ENCODE measurements around the gene PLXDC1. TPM values are rescaled to one million over a fixed set of nuclear protein-coding genes. Genes with fewer than 3 reads are reported as not detected.
A peak's percentile ranks its signal among the peaks of the same experiment; 100 is the strongest.

Gene PLXDC1
- total and polyA plus RNA-seq, 2 of the 13 experiments (the other 11 are each of a cell fraction or from before 2014, with no cell fraction given), result not detected

- no peak for TF ChIP-seq LRRFIP1 (CRISPR knock-in tag; conservative IDR thresholded peaks at IDR 0.05)
- peak; percentile 87; the same call in 1 of the 2 replicates for TF ChIP-seq ZBTB1 (CRISPR knock-in tag; IDR thresholded peaks at IDR 0.05; ENCODE audit: borderline replicate concordance)
- peak; percentile 29; the same call in 1 of the 2 replicates for TF ChIP-seq FOSL1 (CRISPR knock-in tag; IDR thresholded peaks at IDR 0.05; ENCODE audit: borderline replicate concordance)
- peak; percentile 45; the same call in 1 of the 2 replicates for TF ChIP-seq ZNF160 (CRISPR knock-in tag; IDR thresholded peaks at IDR 0.05)
- TF ChIP-seq CREB3 (CRISPR knock-in tag; IDR thresholded peaks at IDR 0.05), result peak; percentile 66; the same call in 1 of the 2 replicates
- peak; percentile 71 for TF ChIP-seq ATF2 (CRISPR knock-in tag; IDR thresholded peaks at IDR 0.05)
- TF ChIP-seq ZBTB7B (CRISPR knock-in tag; IDR thresholded peaks at IDR 0.05), result peak; percentile 71; the same call in 1 of the 2 replicates
- TF ChIP-seq ATF1 (CRISPR knock-in tag; IDR thresholded peaks at IDR 0.05), result no peak
- peak; percentile 47; the same call in 1 of the 2 replicates for TF ChIP-seq NR2C2 (CRISPR knock-in tag; IDR thresholded peaks at IDR 0.05; ENCODE audit: borderline replicate concordance)
- no peak for TF ChIP-seq RELA (CRISPR knock-in tag; IDR thresholded peaks at IDR 0.05)
- TF ChIP-seq ISX (CRISPR knock-in tag; conservative IDR thresholded peaks at IDR 0.05), result peak; percentile 81; the same call in 1 of the 2 replicates
- TF ChIP-seq GPN1 (CRISPR knock-in tag; IDR thresholded peaks at IDR 0.05; ENCODE audit: borderline replicate concordance), result 0 out of 2 replicates have a peak, but pooled peaks have one; percentile 1
- 0 out of 2 replicates have a peak, but pooled peaks have one; percentile 23 for TF ChIP-seq MAFG (CRISPR knock-in tag; IDR thresholded peaks at IDR 0.05)
- TF ChIP-seq ZSCAN12 (CRISPR knock-in tag; IDR thresholded peaks at IDR 0.05), result 0 out of 2 replicates have a peak, but pooled peaks have one; percentile 13
- no peak; the same call in 1 of the 2 replicates for TF ChIP-seq RXRB (CRISPR knock-in tag; IDR thresholded peaks at IDR 0.05; ENCODE audit: borderline replicate concordance)
- TF ChIP-seq PAX8 (CRISPR knock-in tag; IDR thresholded peaks at IDR 0.05; ENCODE audit: borderline replicate concordance), result peak; percentile 98; the same call in 1 of the 2 replicates
- TF ChIP-seq SP140L (CRISPR knock-in tag; IDR thresholded peaks at IDR 0.05; ENCODE audit: borderline replicate concordance), result no peak
- peak; percentile 9; the same call in 1 of the 2 replicates for TF ChIP-seq HNF1B (CRISPR knock-in tag; IDR thresholded peaks at IDR 0.05)
- TF ChIP-seq SYNCRIP (IDR thresholded peaks at IDR 0.05; ENCODE audit: insufficient read depth, low read depth, low read length), result no peak
- TF ChIP-seq ZBTB26 (CRISPR knock-in tag; IDR thresholded peaks at IDR 0.05; ENCODE audit: borderline replicate concordance), result peak; percentile 39
Observed at GRCh38 chr17:39200070-39200879, 48.8 kb upstream of the PLXDC1 start, which contains the start of gene RPL19 (continued).
